CD4-positive, alpha-beta T cell (primary cell): Measurements from ENCODE around the gene ATP5MC2. TPM values are rescaled to one million over a fixed set of nuclear protein-coding genes. Genes with fewer than 3 reads are reported as not detected.
"Not testable (repeated sequence)": the region's sequence is repeated elsewhere in the genome, so short reads cannot be mapped to it uniquely, and the experiment has no call there.

Experiments
- ATAC-seq: fragments of 200-7000 bp; cut with Tn5 transposase; one replicate; pipeline ENCODE4 v1.10.0; 2022; ENCODE audit warnings: mild to moderate bottlenecking; ENCODE audit not compliant: poor library complexity
- CTCF ChIA-PET: fragments of 350-600 bp; sonication (Branson Sonifier 250); formaldehyde crosslinking; loops from one replicate; lab custom pipeline; 2021; ENCODE audit warnings: antibody characterized with exemption, inconsistent platforms; lab: Charles Lee
- POLR2A ChIA-PET: fragments of 350-600 bp; sonication (Branson Sonifier 250); formaldehyde crosslinking; loops from one replicate; lab custom pipeline; 2021; ENCODE audit warnings: antibody characterized with exemption, inconsistent platforms; lab: Charles Lee
- DNase-seq, 14 experiments: peaks; one replicate each; pipeline ENCODE4 v3.0.0-alpha.2; 2013 to 2020; ENCODE audit warnings: mixed read lengths in 2 of 14
- H3K27ac ChIP-seq, 2 donors: one replicate each; pipeline versions ENCODE4 v1.5.1 to v1.7.0; 2013; ENCODE audit warnings: low read length in 2 of 2, low read depth in 1 of 2, mild to moderate bottlenecking in 1 of 2
- H3K27me3 ChIP-seq, 2 experiments: 1 replicate in 1 of 2; 2 replicates in 1 of 2; pipeline versions ENCODE4 v1.6.1 to v1.7.0; 2013; ENCODE audit warnings: low read length in 2 of 2, control low read depth in 1 of 2, mild to moderate bottlenecking in 1 of 2, moderate library complexity in 1 of 2; ENCODE audit not compliant: insufficient read depth in 2 of 2, control insufficient read depth in 1 of 2
- H3K36me3 ChIP-seq: one replicate; pipeline ENCODE4 v1.6.1; 2013; ENCODE audit warnings: low read length, control low read depth; ENCODE audit not compliant: insufficient read depth
- H3K4me1 ChIP-seq: one replicate; pipeline ENCODE4 v1.6.1; 2013; ENCODE audit warnings: low read length, control low read depth; ENCODE audit not compliant: insufficient read depth
- H3K4me3 ChIP-seq: one replicate; pipeline ENCODE4 v1.5.1; 2013; ENCODE audit warnings: mild to moderate bottlenecking, low read length, moderate library complexity
- H3K9me3 ChIP-seq, 2 experiments: 1 replicate in 1 of 2; 2 replicates in 1 of 2; pipeline versions ENCODE4 v1.6.1 to v1.7.0; 2013; ENCODE audit warnings: low read length in 2 of 2, mild to moderate bottlenecking in 2 of 2, control low read depth in 1 of 2, moderate library complexity in 1 of 2; ENCODE audit not compliant: control insufficient read depth in 1 of 2, insufficient read depth in 1 of 2
- H3K27ac Mint-ChIP-seq: one replicate; pipeline ENCODE4 v1.8.0; 2020; ENCODE audit warnings: mixed read lengths
- H3K27me3 Mint-ChIP-seq: one replicate; pipeline ENCODE4 v1.8.0; 2021; ENCODE audit warnings: mixed read lengths
- H3K36me3 Mint-ChIP-seq: one replicate; pipeline ENCODE4 v1.8.0; 2021; ENCODE audit warnings: low read depth, mixed read lengths
- H3K4me1 Mint-ChIP-seq: one replicate; pipeline ENCODE4 v1.8.0; 2021; ENCODE audit warnings: low read depth, mixed read lengths
- H3K4me3 Mint-ChIP-seq: one replicate; pipeline ENCODE4 v1.8.0; 2020; ENCODE audit warnings: mild to moderate bottlenecking, mixed read lengths
- H3K9me3 Mint-ChIP-seq: one replicate; pipeline ENCODE4 v1.8.0; 2020; ENCODE audit warnings: mixed read lengths
- intact Hi-C, 2 experiments: fragments of 100-400 bp; cut with DNase I in 1 of 2; cut with micrococcal nuclease in 1 of 2; formaldehyde crosslinking; loops; one replicate each; pipeline versions ENCODE4 v1.15.1 to v1.9.0; 2023 to 2025; cut with DNase I, micrococcal nuclease
- total RNA-seq, 174 experiments: library from RNA in 2 of 174; stranded (reverse) in 2 of 174; gene quantifications; one replicate each; pipeline ENCODE4 v1.2.3 and lab custom pipeline; 2021 to 2026
- TF ChIP-seq, protein P1 (sequence below): fragments of 200-600 bp; IDR thresholded peaks from one replicate; pipeline ENCODE4 v1.8.0; 2022; ENCODE audit warnings: antibody characterized with exemption, mild to moderate bottlenecking

ATP5MC2 gene
- total RNA-seq, 2 experiments from 2014 or later: 235 to 245 TPM

DNA sequence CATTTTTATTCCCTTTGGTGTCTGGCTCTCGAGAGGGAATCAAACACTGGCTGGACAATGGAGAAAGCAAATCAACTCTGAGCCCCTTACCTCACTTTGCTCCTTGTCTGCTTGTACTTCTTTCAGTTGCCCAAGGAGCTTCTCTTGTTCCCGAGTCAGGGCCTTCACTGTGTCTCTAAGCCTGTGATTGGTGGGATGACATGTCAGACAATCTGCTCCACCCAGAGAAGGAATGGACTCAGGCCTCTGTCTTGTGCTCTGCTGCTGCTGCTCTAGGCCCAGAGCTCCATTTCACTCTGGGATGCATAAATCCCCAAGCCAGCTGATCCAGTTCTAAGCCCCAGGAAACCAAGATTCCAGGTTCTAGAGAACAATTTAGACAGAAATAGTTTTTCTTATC lies 43.8 kb upstream of the ATP5MC2 start:
- Histone ChIP-seq H3K36me3 (peaks cover 80% of the 10 kb centered on the region), H3K27me3 (no peaks in the 10 kb centered on the region), H3K9me3 (no peaks in the 10 kb centered on the region), H3K4me1 (no peaks in the 10 kb centered on the region), H3K27ac (no peak overlapping the region), H3K4me3 (no peak overlapping the region)
- Mint-ChIP-seq H3K4me1 (peaks cover under 1% of the 10 kb centered on the region), H3K27ac (no peak overlapping the region), H3K4me3 (no peak overlapping the region), H3K9me3 (no peaks in the 10 kb centered on the region), H3K27me3 (no peaks in the 10 kb centered on the region), H3K36me3 (peaks cover 85% of the 10 kb centered on the region)
- ChIA-PET POLR2A (no interaction called here), CTCF (no interaction called here)
- TF ChIP-seq, protein P1, sequence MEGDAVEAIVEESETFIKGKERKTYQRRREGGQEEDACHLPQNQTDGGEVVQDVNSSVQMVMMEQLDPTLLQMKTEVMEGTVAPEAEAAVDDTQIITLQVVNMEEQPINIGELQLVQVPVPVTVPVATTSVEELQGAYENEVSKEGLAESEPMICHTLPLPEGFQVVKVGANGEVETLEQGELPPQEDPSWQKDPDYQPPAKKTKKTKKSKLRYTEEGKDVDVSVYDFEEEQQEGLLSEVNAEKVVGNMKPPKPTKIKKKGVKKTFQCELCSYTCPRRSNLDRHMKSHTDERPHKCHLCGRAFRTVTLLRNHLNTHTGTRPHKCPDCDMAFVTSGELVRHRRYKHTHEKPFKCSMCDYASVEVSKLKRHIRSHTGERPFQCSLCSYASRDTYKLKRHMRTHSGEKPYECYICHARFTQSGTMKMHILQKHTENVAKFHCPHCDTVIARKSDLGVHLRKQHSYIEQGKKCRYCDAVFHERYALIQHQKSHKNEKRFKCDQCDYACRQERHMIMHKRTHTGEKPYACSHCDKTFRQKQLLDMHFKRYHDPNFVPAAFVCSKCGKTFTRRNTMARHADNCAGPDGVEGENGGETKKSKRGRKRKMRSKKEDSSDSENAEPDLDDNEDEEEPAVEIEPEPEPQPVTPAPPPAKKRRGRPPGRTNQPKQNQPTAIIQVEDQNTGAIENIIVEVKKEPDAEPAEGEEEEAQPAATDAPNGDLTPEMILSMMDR: no peak
- no peak for ATAC-seq
- DNase-seq: no peak
- intact Hi-C loops: no loop called here

DNA sequence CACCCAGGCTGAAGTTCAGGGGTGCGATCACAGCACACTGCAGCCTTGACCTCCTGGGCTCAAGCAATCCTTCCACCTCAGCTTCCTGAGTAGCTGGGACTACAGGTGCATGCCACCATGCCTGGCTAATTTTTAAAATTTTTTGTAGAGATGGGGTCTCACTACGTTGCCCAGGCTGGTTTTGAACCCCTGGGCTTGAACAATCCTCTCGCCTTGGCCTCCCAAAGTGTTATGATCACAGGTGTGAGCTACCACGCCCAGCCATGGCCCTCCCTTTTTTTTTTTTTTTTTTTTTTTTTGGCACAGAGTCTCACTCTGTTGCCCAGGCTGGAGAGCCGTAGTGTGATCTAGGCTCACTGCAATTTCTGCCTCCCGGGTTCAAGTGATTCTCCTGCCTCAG lies 42.7 kb upstream of the ATP5MC2 start:
- DNase-seq, H3K27me3 Mint-ChIP-seq, H3K9me3 Mint-ChIP-seq, H3K9me3 ChIP-seq, intact Hi-C loops, ATAC-seq, H3K27me3 ChIP-seq, H3K27ac Mint-ChIP-seq, H3K4me1 ChIP-seq, POLR2A ChIA-PET, H3K4me1 Mint-ChIP-seq, H3K4me3 ChIP-seq, H3K4me3 Mint-ChIP-seq, H3K27ac ChIP-seq: not testable (repeated sequence)
- CTCF ChIA-PET: interaction anchor here (0.7 kb wide), 1 partner anchor 13 kb away, joined by 3 read pairs; no protein-coding TSS in a partner anchor
- peaks cover 80% of the 10 kb centered on the region for H3K36me3 ChIP-seq
- peaks cover 85% of the 10 kb centered on the region for H3K36me3 Mint-ChIP-seq

DNA sequence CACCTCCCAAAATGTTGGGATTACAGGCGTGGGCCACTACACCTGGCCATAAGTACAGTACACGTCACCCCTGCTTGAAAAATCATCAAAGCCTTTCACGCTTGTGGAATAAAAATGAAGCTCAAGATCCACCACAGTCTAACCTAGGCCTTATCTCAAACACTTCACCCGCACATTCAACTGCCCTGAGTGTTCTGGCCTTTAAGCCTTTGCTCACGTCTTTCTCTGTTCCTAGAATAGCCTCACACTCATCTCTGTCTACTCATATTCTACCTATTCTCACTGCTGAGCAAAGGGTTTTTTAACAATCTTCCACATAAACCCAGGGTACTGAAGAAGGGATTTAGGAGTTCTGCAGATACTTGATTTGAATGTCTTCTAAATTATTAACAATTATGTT lies 41.4 kb upstream of the ATP5MC2 start:
- Histone ChIP-seq H3K27ac (no peak overlapping the region), H3K27me3 (no peaks in the 10 kb centered on the region), H3K4me3 (no peak overlapping the region), H3K36me3 (peaks cover 75% of the 10 kb centered on the region), H3K4me1 (no peaks in the 10 kb centered on the region), H3K9me3 (no peaks in the 10 kb centered on the region)
- DNase-seq: no peak
- Mint-ChIP-seq H3K27me3 (no peaks in the 10 kb centered on the region), H3K36me3 (peaks cover 85% of the 10 kb centered on the region), H3K9me3 (no peaks in the 10 kb centered on the region), H3K4me3 (no peak overlapping the region), H3K27ac (no peak overlapping the region), H3K4me1 (no peaks in the 10 kb centered on the region)
- TF ChIP-seq, protein P1: no peak
- CTCF ChIA-PET: interaction anchor here (0.9 kb wide), 1 partner anchor 16 kb away, joined by 3 read pairs; no protein-coding TSS in a partner anchor
- intact Hi-C loops: no loop called here
- POLR2A ChIA-PET: interaction anchor here (0.6 to 1.6 kb wide), 2 partner anchors 9 to 11 kb away, joined by 3 read pairs; no protein-coding TSS in a partner anchor
- ATAC-seq: no peak

DNA sequence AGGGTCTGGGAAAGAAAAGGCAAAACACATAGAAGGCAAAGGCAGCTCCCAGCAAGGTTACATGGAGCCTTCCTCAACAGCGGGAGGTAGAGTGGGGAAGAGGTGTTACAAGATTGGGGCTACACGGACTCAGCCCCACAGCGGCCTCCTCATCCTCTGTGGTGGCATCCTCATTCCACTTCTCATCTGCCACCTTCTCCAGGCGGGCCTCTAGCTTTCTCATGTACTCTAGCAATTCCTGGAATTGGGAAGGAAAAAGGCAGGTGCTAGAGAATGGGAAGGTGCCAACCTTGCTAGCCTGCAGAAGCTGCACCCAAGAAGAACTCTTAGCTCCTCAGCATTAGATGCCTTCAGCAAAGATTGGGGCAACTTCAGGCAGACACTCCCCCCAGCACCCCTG lies 38.1 kb upstream of the ATP5MC2 start:
- Histone ChIP-seq H3K27ac (no peak overlapping the region), H3K9me3 (no peaks in the 10 kb centered on the region), H3K4me3 (no peak overlapping the region), H3K4me1 (no peaks in the 10 kb centered on the region), H3K36me3 (peaks cover 51% of the 10 kb centered on the region), H3K27me3 (no peaks in the 10 kb centered on the region)
- DNase-seq (no peak), ATAC-seq (no peak)
- no peaks in the 10 kb centered on the region for H3K27me3 Mint-ChIP-seq
- peaks cover 66% of the 10 kb centered on the region for H3K36me3 Mint-ChIP-seq
- intact Hi-C loops: no loop called here
- H3K9me3 Mint-ChIP-seq: no peaks in the 10 kb centered on the region
- H3K4me1 Mint-ChIP-seq: no peaks in the 10 kb centered on the region
- ChIA-PET CTCF (no interaction called here), POLR2A (interaction anchor here (1.5 kb wide), 1 partner anchor 13 kb away, joined by 4 read pairs; the partner anchor contains the start of gene CALCOCO1)
- no peak overlapping the region for H3K27ac Mint-ChIP-seq
- TF ChIP-seq, protein P1: no peak
- no peak overlapping the region for H3K4me3 Mint-ChIP-seq
